MM.1S (cell line): ENCODE data around the gene DIO1.

Source experiments
- CTCF ChIP-seq: fragments of 300-600 bp; sonication (generic); IDR thresholded peaks from 2 replicates; pipeline ENCODE4 v1.5.1; 2016; ENCODE audit warnings: antibody characterized with exemption, low read length, mixed read lengths
- EZH2phosphoT487 ChIP-seq: fragments of 300-600 bp; sonication (generic); IDR thresholded peaks from 2 replicates; pipeline ENCODE4 v1.6.1; 2018; ENCODE audit warnings: antibody characterized with exemption, low read length

GRCh38 chr1:53850082-53850673, 43.8 kb upstream of the DIO1 start:
- TF ChIP-seq CTCF (no peak), EZH2phosphoT487 (no peak)
